ENCODE measurements around the gene CENPM.
"Not testable (repeated sequence)": the region's sequence is repeated elsewhere in the genome, so short reads cannot be mapped to it uniquely, and the experiment has no call there.

Gene CENPM

DNA sequence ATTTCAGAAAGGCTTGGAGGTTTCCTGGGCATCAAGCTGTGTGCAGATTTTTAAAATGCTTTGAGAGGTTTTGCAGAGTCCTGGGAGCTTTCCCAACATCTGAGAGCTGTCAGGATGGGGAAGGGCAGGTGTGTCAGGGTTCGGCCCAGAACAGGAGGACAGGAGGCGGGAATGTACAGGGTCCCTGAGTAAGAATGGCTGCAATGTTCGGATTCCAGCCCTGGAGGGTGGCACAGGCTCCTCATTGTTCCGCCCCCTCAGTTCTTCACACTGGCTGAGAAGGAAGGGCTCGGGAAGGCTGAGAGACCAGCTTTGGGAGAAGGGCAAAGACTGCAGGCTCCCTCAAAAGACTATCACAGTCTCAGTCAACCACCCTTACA, 17.1 kb upstream of the CENPM start:
- H3K36me3 ChIP-seq (ENCODE audit: insufficient read depth, insufficient read length, low read length), result no peaks in the 10 kb centered on the region
- peaks cover 15% of the 10 kb centered on the region for H3K4me1 ChIP-seq (ENCODE audit: insufficient read depth, insufficient read length)
- TF ChIP-seq SUZ12 (IDR thresholded peaks at IDR 0.05; ENCODE audit: extremely low read depth, insufficient read depth, insufficient read length), result no peak
- no peak for TF ChIP-seq ZNF274 (IDR thresholded peaks at IDR 0.05; ENCODE audit: low read depth, low read length)
- no peak for TF ChIP-seq YY1 (IDR thresholded peaks at IDR 0.05; ENCODE audit: insufficient read depth, insufficient read length)
- DNase-seq (ENCODE audit: low read depth, low spot score), result no peak
- H3K9ac ChIP-seq (ENCODE audit: insufficient read length, low read depth), result no peak overlapping the region
- no peaks in the 10 kb centered on the region; the same call in 1 of the 2 replicates for H3K9me3 ChIP-seq (ENCODE audit: insufficient read depth, low read length)
- no peaks in the 10 kb centered on the region for H3K27me3 ChIP-seq (ENCODE audit: insufficient read depth, insufficient read length)
- no peak overlapping the region for H3K4me3 ChIP-seq (ENCODE audit: insufficient read length, low read depth)

DNA sequence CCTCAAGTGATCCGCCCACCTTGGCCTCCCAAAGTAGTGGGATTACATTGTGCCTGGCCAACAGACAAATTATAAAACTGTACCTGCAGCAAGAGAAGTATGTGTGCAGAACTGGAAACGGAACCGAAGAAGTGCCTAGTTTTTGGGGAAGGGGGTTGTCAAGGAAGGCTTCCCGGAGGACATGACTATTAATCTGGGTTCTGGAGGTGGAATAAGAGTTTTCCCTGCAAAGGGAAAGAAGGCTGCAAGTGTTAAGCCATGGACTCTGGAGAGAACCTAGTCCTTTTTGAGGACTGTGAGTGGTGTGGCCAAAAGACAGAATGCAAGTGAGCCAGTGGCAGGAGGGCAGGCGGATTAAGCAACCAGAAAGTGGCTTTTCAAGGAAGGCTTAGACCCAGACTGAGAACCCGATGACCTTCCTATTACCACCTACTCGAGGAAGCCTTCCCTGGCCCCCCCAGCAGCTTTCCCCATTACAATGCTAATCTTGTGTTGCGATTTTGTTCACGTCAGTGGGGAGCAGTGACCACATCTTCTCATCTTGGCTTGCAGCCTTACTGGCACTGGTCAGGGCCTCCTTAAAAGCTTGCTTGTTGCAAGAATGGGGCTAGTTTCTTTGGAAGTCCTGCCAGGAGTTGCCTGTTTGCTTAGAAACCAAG, 16.6 kb upstream of the CENPM start:
- Histone ChIP-seq H3K4me3 (ENCODE audit: insufficient read length, low read depth) (no peak overlapping the region), H3K9me3 (ENCODE audit: insufficient read depth, low read length) (no peaks in the 10 kb centered on the region; the same call in 1 of the 2 replicates), H3K4me1 (ENCODE audit: insufficient read depth, insufficient read length) (peaks cover 10% of the 10 kb centered on the region), H3K27me3 (ENCODE audit: insufficient read depth, insufficient read length) (no peaks in the 10 kb centered on the region), H3K9ac (ENCODE audit: insufficient read length, low read depth) (peak overlapping the region; percentile 38), H3K36me3 (ENCODE audit: insufficient read depth, insufficient read length, low read length) (no peaks in the 10 kb centered on the region)
- TF ChIP-seq ZNF274 (IDR thresholded peaks at IDR 0.05; ENCODE audit: low read depth, low read length) (no peak), SUZ12 (IDR thresholded peaks at IDR 0.05; ENCODE audit: extremely low read depth, insufficient read depth, insufficient read length) (no peak), YY1 (IDR thresholded peaks at IDR 0.05; ENCODE audit: insufficient read depth, insufficient read length) (no peak)
- no peak for DNase-seq (ENCODE audit: low read depth, low spot score)

DNA sequence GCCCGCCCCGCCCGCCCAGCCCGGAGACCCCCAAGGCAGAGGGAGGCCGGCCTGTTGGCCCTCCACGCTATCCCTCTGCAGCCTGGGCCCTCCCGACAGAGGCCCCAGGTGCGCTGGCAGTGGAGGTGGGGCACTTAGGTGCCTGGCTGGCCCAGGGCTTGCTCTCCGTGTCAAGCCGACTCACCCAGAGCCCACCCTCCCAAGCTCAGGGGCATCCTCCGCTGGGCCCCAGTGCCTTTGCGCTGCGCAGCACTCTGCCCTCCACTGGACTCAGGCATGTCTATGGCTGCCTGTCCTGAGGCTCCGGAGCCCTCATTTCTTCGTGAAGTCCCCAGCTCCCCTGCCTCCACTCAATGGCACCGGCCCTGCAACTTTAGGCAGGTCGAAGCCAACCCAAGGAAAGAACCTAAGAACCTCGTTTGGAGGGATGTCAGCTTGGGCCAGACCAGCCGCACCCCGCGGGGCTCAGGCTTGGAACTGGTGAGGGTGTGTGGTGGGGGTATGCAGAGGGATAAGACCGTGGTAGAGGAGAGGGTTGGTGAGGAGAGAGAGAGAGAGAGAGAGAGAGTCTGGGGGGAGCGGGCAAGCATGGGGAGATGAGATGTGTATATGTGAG, 11.1 kb upstream of the CENPM start:
- Histone ChIP-seq H3K27me3 (ENCODE audit: insufficient read depth, insufficient read length) (no peaks in the 10 kb centered on the region), H3K4me1 (ENCODE audit: insufficient read depth, insufficient read length) (peaks cover 17% of the 10 kb centered on the region), H3K36me3 (ENCODE audit: insufficient read depth, insufficient read length, low read length) (no peaks in the 10 kb centered on the region), H3K9ac (ENCODE audit: insufficient read length, low read depth) (no peak overlapping the region), H3K9me3 (ENCODE audit: insufficient read depth, low read length) (no peaks in the 10 kb centered on the region; the same call in 1 of the 2 replicates), H3K4me3 (ENCODE audit: insufficient read length, low read depth) (no peak overlapping the region)
- TF ChIP-seq SUZ12 (IDR thresholded peaks at IDR 0.05; ENCODE audit: extremely low read depth, insufficient read depth, insufficient read length), result no peak
- TF ChIP-seq ZNF274 (IDR thresholded peaks at IDR 0.05; ENCODE audit: low read depth, low read length), result no peak
- no peak for TF ChIP-seq YY1 (IDR thresholded peaks at IDR 0.05; ENCODE audit: insufficient read depth, insufficient read length)
- DNase-seq (ENCODE audit: low read depth, low spot score), result no peak

DNA sequence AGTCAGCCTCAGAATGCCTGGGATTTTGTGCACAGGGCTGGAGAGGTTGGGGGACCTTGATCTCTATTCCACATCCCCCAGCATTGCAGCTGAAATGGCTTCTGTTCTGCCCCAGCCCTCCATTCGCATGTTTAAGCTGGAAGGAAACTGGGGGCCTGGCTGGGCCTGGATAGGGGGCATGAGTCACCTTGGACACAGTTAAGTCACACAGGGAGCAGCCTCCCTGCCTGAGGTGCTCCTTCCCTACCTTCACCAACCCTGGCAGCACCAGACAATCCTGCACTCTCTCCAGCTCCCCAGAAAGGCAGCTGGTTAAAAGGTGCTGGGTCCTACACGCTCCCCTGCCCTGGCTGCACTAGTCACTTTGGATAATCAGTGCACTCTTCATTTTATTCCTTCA, 5.8 kb upstream of the CENPM start:
- H3K27me3 ChIP-seq (ENCODE audit: insufficient read depth, insufficient read length), result no peaks in the 10 kb centered on the region
- H3K4me3 ChIP-seq (ENCODE audit: insufficient read length, low read depth), result no peak overlapping the region
- H3K9ac ChIP-seq (ENCODE audit: insufficient read length, low read depth), result no peak overlapping the region
- H3K9me3 ChIP-seq (ENCODE audit: insufficient read depth, low read length), result no peaks in the 10 kb centered on the region; the same call in 1 of the 2 replicates
- H3K36me3 ChIP-seq (ENCODE audit: insufficient read depth, insufficient read length, low read length), result no peaks in the 10 kb centered on the region
- no peak for TF ChIP-seq ZNF274 (IDR thresholded peaks at IDR 0.05; ENCODE audit: low read depth, low read length)
- TF ChIP-seq YY1 (IDR thresholded peaks at IDR 0.05; ENCODE audit: insufficient read depth, insufficient read length), result no peak
- no peak for TF ChIP-seq SUZ12 (IDR thresholded peaks at IDR 0.05; ENCODE audit: extremely low read depth, insufficient read depth, insufficient read length)
- no peak for DNase-seq (ENCODE audit: low read depth, low spot score)
- H3K4me1 ChIP-seq (ENCODE audit: insufficient read depth, insufficient read length), result peaks cover 27% of the 10 kb centered on the region

DNA sequence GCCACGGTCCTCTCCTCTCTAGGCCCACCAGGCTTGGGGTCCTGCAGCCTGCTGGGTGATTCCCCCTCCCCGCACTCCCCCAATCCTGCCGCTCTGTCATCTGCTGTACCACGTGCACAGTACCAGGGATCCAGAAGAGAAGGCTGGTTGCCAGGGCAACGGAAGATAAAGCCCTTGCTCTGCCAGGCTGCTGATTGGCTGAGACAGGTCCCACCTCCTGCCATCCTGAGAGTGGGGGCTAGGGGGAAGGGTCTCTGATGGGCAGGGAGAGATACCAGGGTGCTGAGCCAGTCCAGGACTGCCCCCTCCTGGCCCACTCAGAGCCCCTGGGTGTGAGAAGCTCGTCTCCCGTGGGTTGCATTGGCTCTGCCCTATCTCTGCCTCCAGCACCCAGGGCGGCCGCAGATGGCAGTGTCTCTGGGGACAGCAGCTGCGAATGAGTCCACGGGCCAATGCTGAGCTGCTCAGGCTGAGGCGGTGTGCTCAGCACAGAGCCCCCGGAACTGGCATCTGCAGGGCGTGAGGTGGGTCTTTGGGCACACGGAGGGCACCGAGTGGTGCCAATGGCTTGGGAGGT, 5.0 kb upstream of the CENPM start, which contains the start of gene SMIM45:
Gene SMIM45, plus strand, starts transcription at position 253 of the 577 bp plus-strand sequence.
- TF ChIP-seq ZNF274 (IDR thresholded peaks at IDR 0.05; ENCODE audit: low read depth, low read length) (no peak), YY1 (IDR thresholded peaks at IDR 0.05; ENCODE audit: insufficient read depth, insufficient read length) (no peak), SUZ12 (IDR thresholded peaks at IDR 0.05; ENCODE audit: extremely low read depth, insufficient read depth, insufficient read length) (no peak)
- H3K9me3 ChIP-seq (ENCODE audit: insufficient read depth, low read length), result no peaks in the 10 kb centered on the region; the same call in 1 of the 2 replicates
- no peaks in the 10 kb centered on the region for H3K27me3 ChIP-seq (ENCODE audit: insufficient read depth, insufficient read length)
- H3K36me3 ChIP-seq (ENCODE audit: insufficient read depth, insufficient read length, low read length), result no peaks in the 10 kb centered on the region
- H3K4me3 ChIP-seq (ENCODE audit: insufficient read length, low read depth), result no peak within 1 kb of the TSS
- H3K4me1 ChIP-seq (ENCODE audit: insufficient read depth, insufficient read length), result peaks cover 25% of the 10 kb centered on the region
- H3K9ac ChIP-seq (ENCODE audit: insufficient read length, low read depth), result no peak within 1 kb of the TSS
- no peak for DNase-seq (ENCODE audit: low read depth, low spot score)

DNA sequence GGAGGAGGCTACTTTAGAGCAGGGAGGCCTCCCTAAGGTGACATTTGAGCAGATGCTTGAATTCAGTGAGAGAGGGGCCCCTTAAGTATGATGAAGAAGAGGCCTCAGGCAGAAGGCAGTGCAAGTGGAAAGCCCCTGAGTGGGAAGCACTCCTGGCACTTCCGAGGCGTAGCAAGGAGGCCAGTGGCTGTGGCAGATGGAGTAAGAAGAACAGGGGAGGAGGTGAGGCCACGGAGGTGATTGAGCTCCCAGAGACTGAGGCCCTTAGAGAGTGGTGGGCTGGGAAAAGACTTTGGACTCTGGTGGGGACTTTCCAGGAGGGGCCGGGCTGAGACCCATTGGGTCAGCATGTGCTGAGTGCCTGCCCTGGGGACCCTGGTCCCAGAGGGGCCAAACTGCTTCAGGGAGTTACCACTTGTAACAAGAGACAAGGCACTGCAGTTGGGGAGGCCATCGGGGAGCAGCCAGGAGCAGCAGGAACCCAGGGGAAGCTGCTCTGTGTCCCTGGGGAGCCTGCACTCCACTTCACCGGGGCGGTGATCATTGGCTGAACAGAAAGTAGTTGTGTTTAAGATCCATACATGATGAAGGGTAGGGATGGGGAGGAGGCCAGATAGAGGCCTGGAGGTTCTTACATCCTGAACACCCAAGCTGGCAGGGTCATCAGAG, 2.5 kb upstream of the CENPM start:
- H3K4me1 ChIP-seq (ENCODE audit: insufficient read depth, insufficient read length), result peaks cover 23% of the 10 kb centered on the region
- no peak for TF ChIP-seq YY1 (IDR thresholded peaks at IDR 0.05; ENCODE audit: insufficient read depth, insufficient read length)
- TF ChIP-seq ZNF274 (IDR thresholded peaks at IDR 0.05; ENCODE audit: low read depth, low read length), result no peak
- TF ChIP-seq SUZ12 (IDR thresholded peaks at IDR 0.05; ENCODE audit: extremely low read depth, insufficient read depth, insufficient read length), result no peak
- H3K9me3 ChIP-seq (ENCODE audit: insufficient read depth, low read length), result no peaks in the 10 kb centered on the region
- no peaks in the 10 kb centered on the region for H3K27me3 ChIP-seq (ENCODE audit: insufficient read depth, insufficient read length)
- H3K4me3 ChIP-seq (ENCODE audit: insufficient read length, low read depth), result no peak overlapping the region
- H3K9ac ChIP-seq (ENCODE audit: insufficient read length, low read depth), result no peak overlapping the region
- no peak for DNase-seq (ENCODE audit: low read depth, low spot score)
- H3K36me3 ChIP-seq (ENCODE audit: insufficient read depth, insufficient read length, low read length), result peaks cover 12% of the 10 kb centered on the region

DNA sequence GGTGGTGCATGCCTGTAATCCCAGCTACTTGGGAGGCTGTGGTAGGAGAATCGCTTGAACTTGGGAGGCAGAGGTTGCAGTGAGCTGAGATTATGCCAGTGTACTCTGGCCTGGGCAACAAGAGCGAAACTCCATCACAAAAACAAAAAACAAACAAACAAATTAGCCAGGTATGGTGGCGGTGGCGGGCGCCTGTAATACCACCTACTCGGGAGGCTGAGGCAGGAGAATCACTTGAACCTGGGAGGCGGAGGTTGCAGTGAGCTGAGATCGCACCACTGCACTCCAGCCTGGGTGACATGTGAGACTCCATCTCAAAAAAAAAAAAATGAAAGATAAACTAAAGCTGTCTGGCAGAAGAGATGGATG, 2.0 kb upstream of the CENPM start:
- Histone ChIP-seq H3K4me1 (ENCODE audit: insufficient read depth, insufficient read length) (peaks cover 22% of the 10 kb centered on the region), H3K36me3 (ENCODE audit: insufficient read depth, insufficient read length, low read length) (peaks cover 16% of the 10 kb centered on the region)
- H3K4me3 ChIP-seq (ENCODE audit: insufficient read length, low read depth); H3K9me3 ChIP-seq (ENCODE audit: insufficient read depth, low read length); H3K9ac ChIP-seq (ENCODE audit: insufficient read length, low read depth); DNase-seq (ENCODE audit: low read depth, low spot score); H3K27me3 ChIP-seq (ENCODE audit: insufficient read depth, insufficient read length): not testable (repeated sequence)
